ENCODE results near the gene WNT7A.

Gene WNT7A

DNA sequence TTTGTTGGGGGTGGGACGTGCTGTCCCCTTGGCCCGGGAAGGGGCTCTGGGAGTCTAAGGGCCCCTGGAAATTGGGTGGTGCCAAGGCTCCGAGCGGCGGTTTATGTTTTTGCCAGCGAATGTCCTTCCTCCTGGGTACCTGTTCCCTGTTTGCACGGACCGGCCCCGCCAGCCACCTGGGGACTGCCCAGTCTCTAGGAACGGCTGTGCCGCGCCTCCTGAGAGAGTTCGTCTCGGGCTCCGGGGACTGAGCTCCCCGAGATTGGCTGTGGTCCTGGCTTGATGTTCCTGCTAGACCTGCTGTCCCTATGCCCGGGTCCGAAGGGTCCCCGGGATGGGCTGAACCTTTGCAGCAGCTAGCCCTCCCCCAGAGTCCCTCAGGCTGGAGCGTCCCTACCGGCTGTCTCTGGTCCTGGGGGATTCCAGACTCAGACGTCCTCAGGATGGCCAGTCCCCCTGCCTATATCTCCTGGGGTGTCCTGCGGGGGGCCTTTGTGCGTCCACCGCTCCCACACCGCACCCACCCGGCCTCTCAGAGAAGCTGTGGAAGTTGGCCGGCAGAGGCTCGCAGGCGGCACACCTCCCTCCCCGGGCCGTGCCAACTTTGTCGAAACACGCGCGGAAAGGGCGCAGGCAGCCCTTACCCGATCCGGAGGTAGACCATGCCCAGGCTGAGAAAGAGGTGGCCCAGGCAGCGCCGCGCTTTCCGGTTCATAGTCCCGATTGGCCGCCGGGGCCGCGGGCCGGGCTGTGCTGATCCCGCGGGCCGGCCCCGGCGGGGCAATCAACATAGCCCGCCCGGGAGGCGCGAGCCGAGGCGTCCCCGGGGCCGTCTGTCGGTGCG is 547 bp downstream of the WNT7A start:
- FAIRE-seq (no peak), DNase-seq (ENCODE audit: insufficient read length, low spot score) (no peak)
- TF ChIP-seq SPI1 (IDR thresholded peaks at IDR 0.05; ENCODE audit: low read depth, low read length) (no peak), POLR2AphosphoS5 (IDR thresholded peaks at IDR 0.05; ENCODE audit: low read depth, low read length) (no peak), PAX5 (IDR thresholded peaks at IDR 0.05; ENCODE audit: insufficient read depth, low read length, severe bottlenecking) (no peak), TAF1 (IDR thresholded peaks at IDR 0.05; ENCODE audit: low read depth, low read length) (no peak), POLR2A (IDR thresholded peaks at IDR 0.05; ENCODE audit: low read depth, low read length) (no peak), POU2F2 (IDR thresholded peaks at IDR 0.05; ENCODE audit: low read depth, low read length) (no peak)

- DNase-seq (ENCODE audit: insufficient read length, low spot score) (no peak), FAIRE-seq (no peak)
- TF ChIP-seq SPI1 (IDR thresholded peaks at IDR 0.05; ENCODE audit: low read depth, low read length) (no peak), TAF1 (IDR thresholded peaks at IDR 0.05; ENCODE audit: low read depth, low read length) (no peak), POLR2A (IDR thresholded peaks at IDR 0.05; ENCODE audit: low read depth, low read length) (no peak), PAX5 (IDR thresholded peaks at IDR 0.05; ENCODE audit: insufficient read depth, low read length, severe bottlenecking) (no peak), POLR2AphosphoS5 (IDR thresholded peaks at IDR 0.05; ENCODE audit: low read depth, low read length) (no peak), POU2F2 (IDR thresholded peaks at IDR 0.05; ENCODE audit: low read depth, low read length) (no peak)
Measured at GRCh38 chr3:13878281-13879101, 1.4 kb downstream of the WNT7A start.

DNA sequence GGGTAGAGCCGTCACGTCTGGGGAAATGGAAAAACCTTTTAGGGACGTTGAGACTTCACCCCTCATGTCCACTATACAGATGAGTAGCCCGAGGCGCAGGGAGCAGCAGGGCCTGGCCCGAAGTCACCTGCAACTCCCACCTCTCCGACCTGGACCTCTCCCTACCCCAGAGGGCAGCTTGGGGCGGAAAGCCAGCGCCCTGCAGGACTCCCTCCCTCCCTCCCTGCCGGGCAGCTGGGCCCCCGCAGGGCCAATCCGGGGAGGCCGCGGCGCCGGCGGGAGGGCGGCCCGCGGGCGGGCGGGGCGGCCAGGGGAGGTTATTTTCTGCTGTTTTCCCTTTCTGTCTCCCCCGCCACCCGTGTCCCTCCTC is 2.0 kb downstream of the WNT7A start:
- no peak for DNase-seq (ENCODE audit: insufficient read length, low spot score)
- TF ChIP-seq POU2F2 (IDR thresholded peaks at IDR 0.05; ENCODE audit: low read depth, low read length): no peak
- FAIRE-seq: no peak

- FAIRE-seq (no peak), DNase-seq (ENCODE audit: insufficient read length, low spot score) (no peak)
- TF ChIP-seq PAX5 (IDR thresholded peaks at IDR 0.05; ENCODE audit: insufficient read depth, low read length, severe bottlenecking) (no peak), TAF1 (IDR thresholded peaks at IDR 0.05; ENCODE audit: low read depth, low read length) (no peak), SPI1 (IDR thresholded peaks at IDR 0.05; ENCODE audit: low read depth, low read length) (no peak), POLR2A (IDR thresholded peaks at IDR 0.05; ENCODE audit: low read depth, low read length) (no peak), POLR2AphosphoS5 (IDR thresholded peaks at IDR 0.05; ENCODE audit: low read depth, low read length) (no peak)
Measured at GRCh38 chr3:13876451-13877100, 3.3 kb downstream of the WNT7A start.

DNA sequence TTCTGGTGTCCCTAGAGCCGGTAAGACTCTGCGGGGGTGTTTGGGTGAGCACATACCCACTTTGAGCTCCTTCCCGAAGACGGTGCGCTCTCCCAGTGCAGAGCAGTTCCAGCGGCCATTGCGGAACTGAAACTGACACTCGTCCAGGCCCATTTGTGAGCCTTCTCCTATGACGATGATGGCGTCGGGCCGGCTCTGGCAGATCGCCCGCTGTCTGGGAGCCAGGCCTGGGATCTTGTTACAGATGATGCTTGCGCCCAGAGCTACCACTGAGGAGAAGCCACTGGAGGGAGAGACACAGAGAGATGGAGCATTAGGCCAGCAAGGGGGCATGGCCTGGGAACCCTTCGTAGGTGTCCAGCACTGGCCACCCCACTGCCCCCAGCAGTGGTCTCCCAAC is 5.0 kb downstream of the WNT7A start:
- TF ChIP-seq POU2F2 (IDR thresholded peaks at IDR 0.05; ENCODE audit: low read depth, low read length): no peak
- no peak for TF ChIP-seq POLR2A (IDR thresholded peaks at IDR 0.05; ENCODE audit: low read depth, low read length)
- no peak for TF ChIP-seq SPI1 (IDR thresholded peaks at IDR 0.05; ENCODE audit: low read depth, low read length)
- TF ChIP-seq PAX5 (IDR thresholded peaks at IDR 0.05; ENCODE audit: insufficient read depth, low read length, severe bottlenecking): no peak
- TF ChIP-seq TAF1 (IDR thresholded peaks at IDR 0.05; ENCODE audit: low read depth, low read length): no peak
- TF ChIP-seq POLR2AphosphoS5 (IDR thresholded peaks at IDR 0.05; ENCODE audit: low read depth, low read length): no peak
- FAIRE-seq (no peak), DNase-seq (ENCODE audit: insufficient read length, low spot score) (no peak)

- TF ChIP-seq TAF1 (IDR thresholded peaks at IDR 0.05; ENCODE audit: low read depth, low read length) (no peak), POLR2AphosphoS5 (IDR thresholded peaks at IDR 0.05; ENCODE audit: low read depth, low read length) (no peak), POLR2A (IDR thresholded peaks at IDR 0.05; ENCODE audit: low read depth, low read length) (no peak), POU2F2 (IDR thresholded peaks at IDR 0.05; ENCODE audit: low read depth, low read length) (no peak), SPI1 (IDR thresholded peaks at IDR 0.05; ENCODE audit: low read depth, low read length) (no peak), PAX5 (IDR thresholded peaks at IDR 0.05; ENCODE audit: insufficient read depth, low read length, severe bottlenecking) (no peak)
- no peak for DNase-seq (ENCODE audit: insufficient read length, low spot score)
- FAIRE-seq: no peak
Measured at GRCh38 chr3:13873818-13874217, 6.1 kb downstream of the WNT7A start.

- DNase-seq (ENCODE audit: insufficient read length, low spot score) (no peak), FAIRE-seq (no peak)
- no peak for TF ChIP-seq TAF1 (IDR thresholded peaks at IDR 0.05; ENCODE audit: low read depth, low read length)
- no peak for TF ChIP-seq SPI1 (IDR thresholded peaks at IDR 0.05; ENCODE audit: low read depth, low read length)
- no peak for TF ChIP-seq PAX5 (IDR thresholded peaks at IDR 0.05; ENCODE audit: insufficient read depth, low read length, severe bottlenecking)
- TF ChIP-seq POU2F2 (IDR thresholded peaks at IDR 0.05; ENCODE audit: low read depth, low read length): no peak
- TF ChIP-seq POLR2A (IDR thresholded peaks at IDR 0.05; ENCODE audit: low read depth, low read length): no peak
- no peak for TF ChIP-seq POLR2AphosphoS5 (IDR thresholded peaks at IDR 0.05; ENCODE audit: low read depth, low read length)
Measured at GRCh38 chr3:13872451-13872850, 7.4 kb downstream of the WNT7A start.

- DNase-seq (ENCODE audit: insufficient read length, low spot score) (no peak), FAIRE-seq (no peak)
- no peak for TF ChIP-seq PAX5 (IDR thresholded peaks at IDR 0.05; ENCODE audit: insufficient read depth, low read length, severe bottlenecking)
- TF ChIP-seq SPI1 (IDR thresholded peaks at IDR 0.05; ENCODE audit: low read depth, low read length): no peak
- TF ChIP-seq POU2F2 (IDR thresholded peaks at IDR 0.05; ENCODE audit: low read depth, low read length): no peak
- no peak for TF ChIP-seq TAF1 (IDR thresholded peaks at IDR 0.05; ENCODE audit: low read depth, low read length)
- TF ChIP-seq POLR2AphosphoS5 (IDR thresholded peaks at IDR 0.05; ENCODE audit: low read depth, low read length): no peak
- TF ChIP-seq POLR2A (IDR thresholded peaks at IDR 0.05; ENCODE audit: low read depth, low read length): no peak
Measured at GRCh38 chr3:13871791-13872190, 8.1 kb downstream of the WNT7A start.

DNA sequence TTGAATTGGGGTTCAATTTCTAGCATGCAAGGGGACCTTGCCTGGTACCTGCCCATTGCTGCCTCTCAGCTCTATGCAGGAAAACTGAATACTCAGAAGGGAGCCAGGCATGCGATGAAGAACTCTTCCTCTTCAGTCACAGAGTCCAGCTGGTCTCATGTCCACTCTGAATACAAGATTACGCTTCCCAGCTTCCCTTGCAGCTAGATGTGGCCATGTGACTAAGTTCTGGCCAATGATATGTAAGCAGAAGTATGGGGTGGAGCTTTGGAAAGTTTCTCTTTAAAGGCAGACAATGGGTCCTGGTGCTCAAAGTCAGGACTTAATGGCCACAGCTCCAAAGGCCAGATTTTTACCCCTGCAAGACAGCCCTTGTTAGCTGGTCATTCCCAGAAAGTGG is 9.0 kb downstream of the WNT7A start:
- no peak for TF ChIP-seq POLR2AphosphoS5 (IDR thresholded peaks at IDR 0.05; ENCODE audit: low read depth, low read length)
- TF ChIP-seq SPI1 (IDR thresholded peaks at IDR 0.05; ENCODE audit: low read depth, low read length): no peak
- no peak for TF ChIP-seq POU2F2 (IDR thresholded peaks at IDR 0.05; ENCODE audit: low read depth, low read length)
- no peak for TF ChIP-seq POLR2A (IDR thresholded peaks at IDR 0.05; ENCODE audit: low read depth, low read length)
- TF ChIP-seq TAF1 (IDR thresholded peaks at IDR 0.05; ENCODE audit: low read depth, low read length): no peak
- no peak for TF ChIP-seq PAX5 (IDR thresholded peaks at IDR 0.05; ENCODE audit: insufficient read depth, low read length, severe bottlenecking)
- no peak for FAIRE-seq
- no peak for DNase-seq (ENCODE audit: insufficient read length, low spot score)
